ENCODE results near the gene TP53TG3F. TPM values are rescaled to one million over a fixed set of nuclear protein-coding genes. Genes with fewer than 3 reads are reported as not detected.
"Not testable (repeated sequence)": the region's sequence is repeated elsewhere in the genome, so short reads cannot be mapped to it uniquely, and the experiment has no call there.

Gene TP53TG3F, protein sequence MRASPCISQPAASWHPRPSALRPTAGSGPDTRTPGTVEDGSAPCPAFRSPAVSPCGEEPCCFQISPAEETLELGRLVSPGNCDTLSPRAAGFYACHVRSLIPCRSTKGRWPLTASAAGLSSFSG
- total RNA-seq: not detected
- polyA plus RNA-seq (ENCODE audit: insufficient read length in 2 of 2): not detected
- long read RNA-seq, donor 1: 0 reads
- long read RNA-seq, donor 2: 0 reads
- long read RNA-seq, donor 3: 0 reads
- long read RNA-seq, donor 4: 0 reads

GRCh38 chr16:33459312-33459711, at the start of gene TP53TG3F:
TP53TG3F (plus strand) TSS chr16:33459612; CDS start chr16:33459680, 68 bp downstream.
- not testable (repeated sequence) for H3K4me3 ChIP-seq (ENCODE audit: low read depth, low read length); H3K9me3 ChIP-seq (ENCODE audit: control insufficient read depth, insufficient read depth, low read length); H3K36me3 ChIP-seq (ENCODE audit: control insufficient read depth, insufficient read depth, low read length); DNase-seq (ENCODE audit: low read depth in 4 of 6, low spot score in 6 of 6); H3K27me3 ChIP-seq (ENCODE audit: control insufficient read depth, insufficient read depth, low read length); H3K4me1 ChIP-seq (ENCODE audit: control insufficient read depth, insufficient read depth, low read length); H3K27ac ChIP-seq (ENCODE audit: low read depth, low read length)
- whole genome bisulfite sequencing (ENCODE audit: insufficient coverage): no CpG with 5 or more reads among the region's 25 CpGs

GRCh38 chr16:33491611-33492010, 32.2 kb downstream of the TP53TG3F start:
- not testable (repeated sequence) for DNase-seq (ENCODE audit: low read depth in 4 of 6, low spot score in 6 of 6); H3K36me3 ChIP-seq (ENCODE audit: control insufficient read depth, insufficient read depth, low read length); H3K4me3 ChIP-seq (ENCODE audit: low read depth, low read length); H3K4me1 ChIP-seq (ENCODE audit: control insufficient read depth, insufficient read depth, low read length); H3K27ac ChIP-seq (ENCODE audit: low read depth, low read length); H3K27me3 ChIP-seq (ENCODE audit: control insufficient read depth, insufficient read depth, low read length); H3K9me3 ChIP-seq (ENCODE audit: control insufficient read depth, insufficient read depth, low read length)
- WGBS (ENCODE audit: insufficient coverage): no CpG with 5 or more reads among the region's 2 CpGs

DNA sequence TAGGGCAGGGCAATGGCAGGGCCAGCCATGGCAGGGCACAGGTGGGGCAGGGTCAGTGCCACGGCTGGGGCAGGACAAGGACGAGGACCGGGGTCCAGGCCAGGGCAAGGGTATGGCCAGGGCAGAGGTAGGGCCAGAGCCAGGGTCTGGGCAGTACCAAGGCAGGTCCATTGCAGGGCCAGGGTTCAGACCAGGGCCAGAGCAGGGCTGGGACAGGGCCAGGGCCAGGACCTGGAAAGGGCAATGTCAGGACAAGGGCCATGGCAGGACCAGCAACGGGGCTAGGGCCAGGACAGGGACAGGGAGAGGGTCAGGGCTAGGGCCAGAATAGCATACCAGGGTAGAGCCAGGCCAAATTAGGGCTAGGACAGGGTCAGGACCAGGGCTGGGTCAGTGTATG, 47.8 kb downstream of the TP53TG3F start:
- not testable (repeated sequence) for H3K9me3 ChIP-seq (ENCODE audit: control insufficient read depth, insufficient read depth, low read length); DNase-seq (ENCODE audit: low read depth in 4 of 6, low spot score in 6 of 6); H3K4me1 ChIP-seq (ENCODE audit: control insufficient read depth, insufficient read depth, low read length); H3K4me3 ChIP-seq (ENCODE audit: low read depth, low read length); H3K27me3 ChIP-seq (ENCODE audit: control insufficient read depth, insufficient read depth, low read length); H3K36me3 ChIP-seq (ENCODE audit: control insufficient read depth, insufficient read depth, low read length); H3K27ac ChIP-seq (ENCODE audit: low read depth, low read length)
- no CpG with 5 or more reads among the region's 4 CpGs for WGBS (ENCODE audit: insufficient coverage)

GRCh38 chr16:33509070-33509469, 49.7 kb downstream of the TP53TG3F start:
- not testable (repeated sequence) for DNase-seq (ENCODE audit: low read depth in 4 of 6, low spot score in 6 of 6); H3K4me1 ChIP-seq (ENCODE audit: control insufficient read depth, insufficient read depth, low read length); H3K4me3 ChIP-seq (ENCODE audit: low read depth, low read length); H3K9me3 ChIP-seq (ENCODE audit: control insufficient read depth, insufficient read depth, low read length); H3K27ac ChIP-seq (ENCODE audit: low read depth, low read length); H3K36me3 ChIP-seq (ENCODE audit: control insufficient read depth, insufficient read depth, low read length); H3K27me3 ChIP-seq (ENCODE audit: control insufficient read depth, insufficient read depth, low read length)
- WGBS (ENCODE audit: insufficient coverage): no CpG with 5 or more reads among the region's 4 CpGs

DNA sequence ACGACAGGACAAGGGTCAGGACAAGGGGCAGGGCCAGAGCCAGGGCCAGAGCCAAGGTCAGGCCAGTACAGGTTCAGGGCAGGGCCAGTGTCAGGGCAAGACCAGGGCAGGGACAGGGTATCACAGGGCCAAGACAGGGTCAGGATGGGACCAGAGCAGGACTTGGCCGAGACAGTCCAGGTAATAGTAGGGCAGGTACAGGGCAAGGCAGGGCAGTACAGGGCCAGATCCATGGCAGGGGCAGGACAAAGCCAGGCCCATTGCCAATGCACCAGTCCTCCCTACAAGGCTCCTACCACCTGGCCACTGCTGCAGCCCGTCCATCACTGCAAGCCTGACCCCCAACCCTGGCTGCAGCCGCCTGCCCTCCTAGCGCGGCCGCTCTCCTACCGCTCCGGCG, 50.5 kb downstream of the TP53TG3F start:
- H3K27ac ChIP-seq (ENCODE audit: low read depth, low read length); H3K4me3 ChIP-seq (ENCODE audit: low read depth, low read length); H3K9me3 ChIP-seq (ENCODE audit: control insufficient read depth, insufficient read depth, low read length); DNase-seq (ENCODE audit: low read depth in 4 of 6, low spot score in 6 of 6); H3K4me1 ChIP-seq (ENCODE audit: control insufficient read depth, insufficient read depth, low read length); H3K27me3 ChIP-seq (ENCODE audit: control insufficient read depth, insufficient read depth, low read length); H3K36me3 ChIP-seq (ENCODE audit: control insufficient read depth, insufficient read depth, low read length): not testable (repeated sequence)
- no CpG with 5 or more reads among the region's 10 CpGs for WGBS (ENCODE audit: insufficient coverage)

Small RNA genes lying within 50 kb of the gene (small RNA-seq; reads per million reads assigned to genes)
- gene AC136944.5 (ENCODE audit: low replicate concordance): not detected
- gene AC136944.6 (ENCODE audit: low replicate concordance): not detected

Other genes starting within 250 kb of the TP53TG3F start
- gene TP53TG3E, start 155.3 kb upstream of the TP53TG3F start, total RNA-seq: not detected
- under 1 TPM in 1 of 2 donors, not detected in 1; 0.71 TPM for gene TP53TG3E, start 155.3 kb upstream of the TP53TG3F start, polyA plus RNA-seq (ENCODE audit: insufficient read length in 2 of 2)
- not detected for gene TP53TG3B, start 98.8 kb upstream of the TP53TG3F start, total RNA-seq
- gene TP53TG3B, start 98.8 kb upstream of the TP53TG3F start, polyA plus RNA-seq (ENCODE audit: insufficient read length in 2 of 2): not detected